Activated B cell treated with CpG ODN at 0.5 μM for 24 hours (primary cell): ENCODE results near the gene RPL12. TPM values are rescaled to one million over a fixed set of nuclear protein-coding genes. Genes with fewer than 3 reads are reported as not detected.

ENCODE experiments used
- ATAC-seq: fragments of 200-7000 bp; cut with Tn5 transposase; one replicate; pipeline ENCODE4 v1.10.0; 2021; ENCODE audit warnings: low read depth, mild to moderate bottlenecking, moderate library complexity
- CTCF ChIA-PET: fragments of 350-600 bp; sonication (Branson Sonifier 250); formaldehyde crosslinking; loops from one replicate; lab custom pipeline; 2021; ENCODE audit warnings: antibody characterized with exemption; lab: Charles Lee
- POLR2A ChIA-PET: fragments of 350-600 bp; sonication (Branson Sonifier 250); formaldehyde crosslinking; loops from one replicate; lab custom pipeline; 2021; ENCODE audit warnings: antibody characterized with exemption; lab: Charles Lee
- DNase-seq: peaks from one replicate; pipeline ENCODE4 v3.0.0; 2022
- H3K27ac Mint-ChIP-seq: one replicate; pipeline ENCODE4 v1.8.0; 2020; ENCODE audit warnings: mixed read lengths
- H3K27me3 Mint-ChIP-seq: one replicate; pipeline ENCODE4 v1.8.0; 2021; ENCODE audit warnings: mixed read lengths
- H3K36me3 Mint-ChIP-seq: one replicate; pipeline ENCODE4 v1.8.0; 2021; ENCODE audit warnings: low read depth, mixed read lengths
- H3K4me1 Mint-ChIP-seq: one replicate; pipeline ENCODE4 v1.8.0; 2021; ENCODE audit warnings: mixed read lengths
- H3K4me3 Mint-ChIP-seq: one replicate; pipeline ENCODE4 v1.8.0; 2020; ENCODE audit warnings: mild to moderate bottlenecking, mixed read lengths
- H3K9me3 Mint-ChIP-seq: one replicate; pipeline ENCODE4 v1.8.0; 2020; ENCODE audit warnings: mixed read lengths
- intact Hi-C: fragments of 100-400 bp; cut with micrococcal nuclease; formaldehyde crosslinking; loops from one replicate; pipeline ENCODE4 v1.15.1; 2024
- total RNA-seq: library from RNA; stranded (reverse); gene quantifications from 2 replicates; pipeline ENCODE4 v1.2.3, GENCODE V29; 2022
- TF ChIP-seq, protein P1 (sequence below): fragments of 200-600 bp; IDR thresholded peaks from one replicate; pipeline ENCODE4 v1.8.0; 2022; ENCODE audit warnings: antibody characterized with exemption, mild to moderate bottlenecking

RPL12 gene
- total RNA-seq, 1 donor from 2014 or later, result 2,307 TPM

DNA sequence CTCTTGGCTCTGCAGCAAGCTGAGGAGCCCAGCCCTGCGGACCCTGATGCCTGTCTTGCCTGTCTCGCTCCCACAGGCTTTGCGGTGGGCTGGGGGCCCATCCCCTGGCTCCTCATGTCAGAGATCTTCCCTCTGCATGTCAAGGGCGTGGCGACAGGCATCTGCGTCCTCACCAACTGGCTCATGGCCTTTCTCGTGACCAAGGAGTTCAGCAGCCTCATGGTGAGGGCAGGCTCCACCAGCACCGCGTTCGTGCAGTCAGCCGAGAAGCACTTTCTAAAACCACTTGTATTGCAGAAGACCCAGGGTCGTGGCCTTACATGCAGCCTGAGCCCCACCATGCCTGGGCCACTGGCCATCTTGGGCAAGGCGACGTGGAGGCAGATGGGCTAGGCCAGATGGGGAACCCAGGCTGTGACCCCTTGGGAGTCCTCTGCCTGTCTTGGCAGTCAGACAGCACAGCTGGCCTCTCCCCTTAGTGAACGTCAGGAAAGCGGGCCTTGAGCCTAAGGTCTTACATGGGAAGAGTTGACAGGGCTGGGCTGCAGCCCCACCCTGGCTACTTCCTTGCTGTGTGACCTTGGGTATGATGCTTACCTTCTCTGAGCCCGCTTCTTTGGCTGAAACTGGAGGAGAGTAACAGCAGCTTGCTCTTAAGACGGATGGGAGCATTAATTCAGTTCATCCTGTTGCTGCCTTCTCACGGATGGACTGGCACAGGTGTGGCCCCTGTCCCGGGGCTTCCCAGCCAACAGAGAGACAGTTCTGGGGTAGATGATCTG is 45.7 kb downstream of the RPL12 start:
- no peaks in the 10 kb centered on the region for H3K9me3 Mint-ChIP-seq
- no peak overlapping the region for H3K27ac Mint-ChIP-seq
- TF ChIP-seq, protein P1, sequence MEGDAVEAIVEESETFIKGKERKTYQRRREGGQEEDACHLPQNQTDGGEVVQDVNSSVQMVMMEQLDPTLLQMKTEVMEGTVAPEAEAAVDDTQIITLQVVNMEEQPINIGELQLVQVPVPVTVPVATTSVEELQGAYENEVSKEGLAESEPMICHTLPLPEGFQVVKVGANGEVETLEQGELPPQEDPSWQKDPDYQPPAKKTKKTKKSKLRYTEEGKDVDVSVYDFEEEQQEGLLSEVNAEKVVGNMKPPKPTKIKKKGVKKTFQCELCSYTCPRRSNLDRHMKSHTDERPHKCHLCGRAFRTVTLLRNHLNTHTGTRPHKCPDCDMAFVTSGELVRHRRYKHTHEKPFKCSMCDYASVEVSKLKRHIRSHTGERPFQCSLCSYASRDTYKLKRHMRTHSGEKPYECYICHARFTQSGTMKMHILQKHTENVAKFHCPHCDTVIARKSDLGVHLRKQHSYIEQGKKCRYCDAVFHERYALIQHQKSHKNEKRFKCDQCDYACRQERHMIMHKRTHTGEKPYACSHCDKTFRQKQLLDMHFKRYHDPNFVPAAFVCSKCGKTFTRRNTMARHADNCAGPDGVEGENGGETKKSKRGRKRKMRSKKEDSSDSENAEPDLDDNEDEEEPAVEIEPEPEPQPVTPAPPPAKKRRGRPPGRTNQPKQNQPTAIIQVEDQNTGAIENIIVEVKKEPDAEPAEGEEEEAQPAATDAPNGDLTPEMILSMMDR, result no peak
- no peak overlapping the region for H3K4me3 Mint-ChIP-seq
- no peaks in the 10 kb centered on the region for H3K27me3 Mint-ChIP-seq
- ChIA-PET CTCF (no interaction called here), POLR2A (no interaction called here)
- ATAC-seq (no peak), DNase-seq (no peak)
- intact Hi-C loops, result no loop called here
- H3K4me1 Mint-ChIP-seq, result no peaks in the 10 kb centered on the region
- peaks cover 3% of the 10 kb centered on the region for H3K36me3 Mint-ChIP-seq

DNA sequence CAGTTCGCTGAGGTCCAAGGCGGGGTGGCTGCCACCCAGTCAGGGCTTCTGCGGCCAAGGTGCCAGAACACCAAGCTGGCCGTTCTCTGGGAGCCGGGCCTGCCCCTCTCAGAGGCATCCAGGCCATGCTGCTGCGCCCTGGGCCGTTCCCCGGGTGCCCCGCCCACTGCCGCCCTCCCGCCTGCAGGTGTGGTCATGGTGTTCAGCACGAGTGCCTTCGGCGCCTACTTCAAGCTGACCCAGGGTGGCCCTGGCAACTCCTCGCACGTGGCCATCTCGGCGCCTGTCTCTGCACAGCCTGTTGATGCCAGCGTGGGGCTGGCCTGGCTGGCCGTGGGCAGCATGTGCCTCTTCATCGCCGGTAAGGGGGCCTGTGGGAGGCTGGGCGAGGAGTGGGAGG is 46.6 kb downstream of the RPL12 start:
- ChIA-PET CTCF (no interaction called here), POLR2A (no interaction called here)
- Mint-ChIP-seq H3K4me3 (no peak overlapping the region), H3K36me3 (peaks cover 3% of the 10 kb centered on the region), H3K9me3 (no peaks in the 10 kb centered on the region), H3K4me1 (no peaks in the 10 kb centered on the region), H3K27ac (no peak overlapping the region), H3K27me3 (no peaks in the 10 kb centered on the region)
- TF ChIP-seq, protein P1, result no peak
- ATAC-seq, result no peak
- intact Hi-C loops, result no loop called here
- no peak for DNase-seq

DNA sequence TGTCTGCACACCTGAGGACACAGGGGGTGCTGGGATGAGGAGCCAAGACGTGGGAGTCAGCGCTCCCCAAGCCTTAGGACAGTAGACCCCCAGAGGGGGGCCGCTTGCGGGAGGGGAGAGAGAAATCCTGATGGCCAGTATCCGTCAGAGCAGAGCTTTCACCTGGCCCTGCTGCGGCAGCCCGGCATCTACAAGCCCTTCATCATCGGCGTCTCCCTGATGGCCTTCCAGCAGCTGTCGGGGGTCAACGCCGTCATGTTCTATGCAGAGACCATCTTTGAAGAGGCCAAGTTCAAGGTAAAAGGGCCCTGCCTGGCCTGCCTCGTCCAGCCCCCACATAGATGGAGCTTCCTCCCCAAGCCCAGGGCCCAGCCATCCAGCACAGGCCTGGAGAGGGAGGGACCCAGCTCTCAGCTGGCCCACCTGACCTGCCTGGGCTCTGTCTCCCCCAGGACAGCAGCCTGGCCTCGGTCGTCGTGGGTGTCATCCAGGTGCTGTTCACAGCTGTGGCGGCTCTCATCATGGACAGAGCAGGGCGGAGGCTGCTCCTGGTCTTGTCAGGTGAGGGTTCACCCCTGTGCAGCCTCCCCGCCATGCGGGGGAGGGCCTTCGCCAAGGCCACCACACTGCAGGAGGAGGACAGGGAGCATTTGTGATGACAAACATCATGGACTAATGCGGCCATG is 47.6 kb downstream of the RPL12 start:
- TF ChIP-seq, protein P1, result no peak
- H3K27me3 Mint-ChIP-seq, result no peaks in the 10 kb centered on the region
- ChIA-PET POLR2A (no interaction called here), CTCF (no interaction called here)
- peaks cover 3% of the 10 kb centered on the region for H3K36me3 Mint-ChIP-seq
- H3K9me3 Mint-ChIP-seq, result no peaks in the 10 kb centered on the region
- no peaks in the 10 kb centered on the region for H3K4me1 Mint-ChIP-seq
- DNase-seq, result no peak
- H3K4me3 Mint-ChIP-seq, result no peak overlapping the region
- intact Hi-C loops, result no loop called here
- H3K27ac Mint-ChIP-seq, result no peak overlapping the region
- no peak for ATAC-seq

DNA sequence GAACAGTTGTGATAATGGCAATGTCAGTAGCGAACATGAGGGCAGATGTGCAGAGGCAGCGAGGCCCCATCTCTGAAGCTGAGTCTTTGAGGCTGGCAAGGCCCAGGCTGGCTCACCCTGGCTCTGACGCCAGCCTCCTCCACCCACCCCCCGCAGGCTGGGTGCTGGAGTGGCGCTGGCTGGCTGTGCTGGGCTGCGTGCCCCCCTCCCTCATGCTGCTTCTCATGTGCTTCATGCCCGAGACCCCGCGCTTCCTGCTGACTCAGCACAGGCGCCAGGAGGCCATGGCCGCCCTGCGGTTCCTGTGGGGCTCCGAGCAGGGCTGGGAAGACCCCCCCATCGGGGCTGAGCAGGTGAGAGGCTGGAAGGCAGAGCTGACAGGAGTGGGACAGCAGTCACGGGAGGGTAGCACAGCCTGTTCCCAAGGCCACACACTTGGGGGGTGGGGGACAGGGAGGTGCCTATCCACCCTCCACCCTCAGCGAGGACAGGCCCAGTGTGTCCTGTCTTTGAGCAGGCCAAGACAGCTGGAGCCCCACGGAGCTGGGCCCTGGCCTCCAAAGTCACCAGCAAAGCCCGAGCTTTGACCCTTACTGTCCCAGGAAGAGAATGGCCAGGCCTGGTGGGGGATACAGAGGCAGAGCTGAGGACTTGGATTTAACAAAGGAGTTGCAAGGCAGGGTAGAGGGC is 48.7 kb downstream of the RPL12 start:
- TF ChIP-seq, protein P1, result no peak
- ATAC-seq (no peak), DNase-seq (no peak)
- Mint-ChIP-seq H3K9me3 (no peaks in the 10 kb centered on the region), H3K27me3 (no peaks in the 10 kb centered on the region), H3K4me3 (no peak overlapping the region), H3K27ac (no peak overlapping the region), H3K36me3 (peaks cover 3% of the 10 kb centered on the region), H3K4me1 (peaks cover 5% of the 10 kb centered on the region)
- POLR2A ChIA-PET, result no interaction called here
- CTCF ChIA-PET, result no interaction called here
- intact Hi-C loops, result no loop called here
